Muscle of back (tissue), 13 donors: ENCODE data around the gene PSMB4. TPM values are rescaled to one million over a fixed set of nuclear protein-coding genes. Genes with fewer than 3 reads are reported as not detected.
A peak's percentile ranks its signal among the peaks of the same experiment; 100 is the strongest.
"Not testable (repeated sequence)": the region's sequence is repeated elsewhere in the genome, so short reads cannot be mapped to it uniquely, and the experiment has no call there.

Experiments used
- DNase-seq, 3 donors: peaks; one replicate each; pipeline versions ENCODE4 v3.0.0 to v3.0.0-alpha.2; 2013
- long read RNA-seq, 9 donors: transcript quantifications; one replicate each; lab custom pipeline, GENCODE V29; 2026
- polyA plus RNA-seq, 10 donors: library from polyadenylated mRNA; unstranded; fragments of 120-200 nt; gene quantifications; one replicate each; pipeline ENCODE4 v1.2.1, GENCODE V29; 2013; ENCODE audit not compliant: insufficient read length in 10 of 10

The PSMB4 gene
- polyA plus RNA-seq = 100 to 1,000 TPM; 141 to 200 (median 162) TPM
- long read RNA-seq, donor 1, transcript PSMB4-204 (2 exons, 2,067 nt) = minor isoform, 12 of 195 reads
- long read RNA-seq, donor 1, transcript PSMB4-202 (3 exons, 665 nt) = minor isoform, 10 of 195 reads
- long read RNA-seq, donor 1, transcript PSMB4-201 (7 exons, 964 nt) = major isoform, 73 of 195 reads
- long read RNA-seq, donor 1, transcript PSMB4-206 (3 exons, 986 nt) = minor isoform, 9 of 195 reads
- long read RNA-seq, donor 1, partial matches to known transcripts = 90 of 195 reads
- long read RNA-seq, donor 1, other reads (novel, unspliced or antisense) = 0 of 195 reads
- long read RNA-seq, donor 2, transcript PSMB4-201 (7 exons, 964 nt) = major isoform, 61 of 143 reads
- long read RNA-seq, donor 2, transcript PSMB4-204 (2 exons, 2,067 nt) = minor isoform, 6 of 143 reads
- long read RNA-seq, donor 2, partial matches to known transcripts = 67 of 143 reads
- long read RNA-seq, donor 2, other reads (novel, unspliced or antisense) = 0 of 143 reads
- long read RNA-seq, donor 3 = 0 reads
- long read RNA-seq, donor 4, transcript PSMB4-204 (2 exons, 2,067 nt) = minor isoform, 10 of 215 reads
- long read RNA-seq, donor 4, transcript PSMB4-201 (7 exons, 964 nt) = major isoform, 77 of 215 reads
- long read RNA-seq, donor 4, partial matches to known transcripts = 120 of 215 reads
- long read RNA-seq, donor 4, other reads (novel, unspliced or antisense) = 0 of 215 reads
- long read RNA-seq, donor 5, transcript PSMB4-204 (2 exons, 2,067 nt) = minor isoform, 10 of 143 reads
- long read RNA-seq, donor 5, transcript PSMB4-201 (7 exons, 964 nt) = major isoform, 48 of 143 reads
- long read RNA-seq, donor 5, partial matches to known transcripts = 81 of 143 reads
- long read RNA-seq, donor 5, other reads (novel, unspliced or antisense) = 0 of 143 reads
- long read RNA-seq, donor 6, transcript PSMB4-204 (2 exons, 2,067 nt) = minor isoform, 7 of 239 reads
- long read RNA-seq, donor 6, transcript PSMB4-202 (3 exons, 665 nt) = minor isoform, 5 of 239 reads
- long read RNA-seq, donor 6, transcript PSMB4-201 (7 exons, 964 nt) = major isoform, 92 of 239 reads
- long read RNA-seq, donor 6, transcript PSMB4-206 (3 exons, 986 nt) = minor isoform, 9 of 239 reads
- long read RNA-seq, donor 6, partial matches to known transcripts = 125 of 239 reads
- long read RNA-seq, donor 6, other reads (novel, unspliced or antisense) = 0 of 239 reads
- long read RNA-seq, donor 7, transcript PSMB4-202 (3 exons, 665 nt) = minor isoform, 6 of 157 reads
- long read RNA-seq, donor 7, transcript PSMB4-204 (2 exons, 2,067 nt) = minor isoform, 8 of 157 reads
- long read RNA-seq, donor 7, transcript PSMB4-201 (7 exons, 964 nt) = major isoform, 65 of 157 reads
- long read RNA-seq, donor 7, partial matches to known transcripts = 74 of 157 reads
- long read RNA-seq, donor 7, other reads (novel, unspliced or antisense) = 0 of 157 reads
- long read RNA-seq, donor 8, transcript PSMB4-201 (7 exons, 964 nt) = major isoform, 71 of 195 reads
- long read RNA-seq, donor 8, transcript PSMB4-204 (2 exons, 2,067 nt) = minor isoform, 7 of 195 reads
- long read RNA-seq, donor 8, transcript PSMB4-202 (3 exons, 665 nt) = minor isoform, 9 of 195 reads
- long read RNA-seq, donor 8, partial matches to known transcripts = 100 of 195 reads
- long read RNA-seq, donor 8, other reads (novel, unspliced or antisense) = 0 of 195 reads
- long read RNA-seq, donor 9, transcript PSMB4-201 (7 exons, 964 nt) = major isoform, 7 of 9 reads
- long read RNA-seq, donor 9, partial matches to known transcripts = 0 of 9 reads
- long read RNA-seq, donor 9, other reads (novel, unspliced or antisense) = 0 of 9 reads

- peak; percentile 94 to 98 (median 96) for DNase-seq
Observed at GRCh38 chr1:151399324-151400171, at the start of gene PSMB4. PSMB4 (plus strand) TSS chr1:151399573; CDS start chr1:151399588, 15 bp downstream.

- DNase-seq = not testable (repeated sequence)
Observed at GRCh38 chr1:151350323-151350722, 49.0 kb upstream of the PSMB4 start.

GRCh38 chr1:151352021-151352718, 47.2 kb upstream of the PSMB4 start:
- no peak for DNase-seq

- DNase-seq = no peak
Observed at GRCh38 chr1:151356696-151357095, 42.7 kb upstream of the PSMB4 start.

- DNase-seq = no peak
Observed at GRCh38 chr1:151361883-151362282, 37.5 kb upstream of the PSMB4 start.

GRCh38 chr1:151362308-151363155, 36.8 kb upstream of the PSMB4 start:
- DNase-seq = no peak

GRCh38 chr1:151364996-151365395, 34.4 kb upstream of the PSMB4 start:
- no peak for DNase-seq

GRCh38 chr1:151367658-151368392, 31.5 kb upstream of the PSMB4 start:
- no peak for DNase-seq

GRCh38 chr1:151368393-151369301, 30.7 kb upstream of the PSMB4 start:
- no peak for DNase-seq

GRCh38 chr1:151369302-151369610, 30.1 kb upstream of the PSMB4 start:
- no peak for DNase-seq

- DNase-seq = no peak
Observed at GRCh38 chr1:151369621-151370048, 29.7 kb upstream of the PSMB4 start.

GRCh38 chr1:151370211-151370911, 29.0 kb upstream of the PSMB4 start:
- DNase-seq = peak in 2 of 3 donors; percentile 22 to 63

- peak; percentile 54 to 88 (median 61) for DNase-seq
Observed at GRCh38 chr1:151371370-151372057, 27.9 kb upstream of the PSMB4 start.

GRCh38 chr1:151372058-151372934, 27.1 kb upstream of the PSMB4 start, which contains the start of gene SELENBP1:
SELENBP1 (minus strand) TSS chr1:151372705; CDS start chr1:151372641, 64 bp downstream.
- DNase-seq = peak; percentile 77 to 87 (median 79)
